Gastrocnemius medialis (tissue), 4 donors: ENCODE data around the gene ADH1C.

Experiments used
- CTCF ChIP-seq, 5 experiments: fragments of 450-650 bp in 3 of 5; fragments of 200-600 bp in 2 of 5; sonication (generic) in 2 of 5; IDR thresholded peaks in 4 of 5; conservative IDR thresholded peaks in 1 of 5; 1 replicate in 4 of 5; 2 replicates in 1 of 5; pipeline ENCODE4 v1.5.1; 2016 to 2019; ENCODE audit warnings: antibody characterized with exemption in 5 of 5, mild to moderate bottlenecking in 3 of 5, moderate library complexity in 3 of 5
- POLR2A ChIP-seq, 2 donors: fragments of 450-650 bp; IDR thresholded peaks; one replicate each; pipeline ENCODE4 v1.6.1; 2017; ENCODE audit warnings: antibody characterized with exemption in 2 of 2, mild to moderate bottlenecking in 2 of 2, moderate library complexity in 2 of 2

- TF ChIP-seq CTCF (IDR thresholded peaks at IDR 0.05 in 4 of 5, conservative IDR thresholded peaks at IDR 0.05 in 1 of 5) (no peak), POLR2A (IDR thresholded peaks at IDR 0.05) (no peak)
Observed at GRCh38 chr4:99290848-99291786, 61.4 kb downstream of the ADH1C start, which contains the start of gene ADH1A.
